ENCODE results near the gene CREBL2.
"Not testable (repeated sequence)": the region's sequence is repeated elsewhere in the genome, so short reads cannot be mapped to it uniquely, and the experiment has no call there.

CREBL2 gene

GRCh38 chr12:12611512-12612306, at the start of gene CREBL2:
TSS of gene CREBL2 (plus strand) at chr12:12611876. CDS start at chr12:12612173, 297 bp downstream.
- DNase-seq: peak; percentile 94

GRCh38 chr12:12562016-12562483, 49.6 kb upstream of the CREBL2 start:
- DNase-seq: no peak

- DNase-seq: peak; percentile 89
Measured at GRCh38 chr12:12562585-12563261, 49.0 kb upstream of the CREBL2 start, which contains the start of gene DUSP16. TSS of gene DUSP16 (minus strand) at chr12:12562863. CDS start at chr12:12521098, 41,765 bp downstream.

- DNase-seq: no peak
Measured at GRCh38 chr12:12563290-12563928, 48.3 kb upstream of the CREBL2 start.

GRCh38 chr12:12564911-12565310, 46.8 kb upstream of the CREBL2 start:
- DNase-seq: no peak

GRCh38 chr12:12565971-12566370, 45.7 kb upstream of the CREBL2 start:
- not testable (repeated sequence) for DNase-seq

- no peak for DNase-seq
Measured at GRCh38 chr12:12572659-12573058, 39.0 kb upstream of the CREBL2 start.

GRCh38 chr12:12577786-12578185, 33.9 kb upstream of the CREBL2 start:
- DNase-seq: no peak

GRCh38 chr12:12580716-12581115, 31.0 kb upstream of the CREBL2 start:
- DNase-seq: not testable (repeated sequence)

- no peak for DNase-seq
Measured at GRCh38 chr12:12582193-12582881, 29.3 kb upstream of the CREBL2 start.

- DNase-seq: no peak
Measured at GRCh38 chr12:12582895-12583303, 28.8 kb upstream of the CREBL2 start.

- DNase-seq: no peak
Measured at GRCh38 chr12:12583510-12584178, 28.0 kb upstream of the CREBL2 start.

- DNase-seq: peak; percentile 22
Measured at GRCh38 chr12:12585115-12585863, 26.4 kb upstream of the CREBL2 start.

- no peak for DNase-seq
Measured at GRCh38 chr12:12586879-12587675, 24.6 kb upstream of the CREBL2 start.

GRCh38 chr12:12587878-12588277, 23.8 kb upstream of the CREBL2 start:
- no peak for DNase-seq

- not testable (repeated sequence) for DNase-seq
Measured at GRCh38 chr12:12588436-12588835, 23.2 kb upstream of the CREBL2 start.

- no peak for DNase-seq
Measured at GRCh38 chr12:12590961-12591360, 20.7 kb upstream of the CREBL2 start.

GRCh38 chr12:12592930-12593329, 18.7 kb upstream of the CREBL2 start:
- peak; percentile 60 for DNase-seq

GRCh38 chr12:12595929-12596328, 15.7 kb upstream of the CREBL2 start:
- DNase-seq: not testable (repeated sequence)

GRCh38 chr12:12596598-12596997, 15.1 kb upstream of the CREBL2 start:
- DNase-seq: not testable (repeated sequence)

- no peak for DNase-seq
Measured at GRCh38 chr12:12598864-12599263, 12.8 kb upstream of the CREBL2 start.

Measured in NCI-H226 (cell line).